Progenitor cell of endocrine pancreas (in vitro differentiated cells): ENCODE data around the gene IFI27L1. TPM values are rescaled to one million over a fixed set of nuclear protein-coding genes. Genes with fewer than 3 reads are reported as not detected.

Source experiments
- DNase-seq: peaks from one replicate; pipeline ENCODE4 v3.0.0; 2021; ENCODE audit warnings: low spot score; ENCODE audit not compliant: unreplicated experiment
- H3K27ac Mint-ChIP-seq: 2 replicates; pipeline ENCODE4 v1.8.0; 2021; ENCODE audit warnings: mild to moderate bottlenecking, moderate library complexity, mixed read lengths
- H3K27me3 Mint-ChIP-seq: 2 replicates; pipeline ENCODE4 v1.8.0; 2021; ENCODE audit warnings: mixed read lengths
- H3K36me3 Mint-ChIP-seq: 2 replicates; pipeline ENCODE4 v1.8.0; 2022; ENCODE audit warnings: mixed read lengths; ENCODE audit not compliant: insufficient read depth
- H3K4me1 Mint-ChIP-seq: 2 replicates; pipeline ENCODE4 v1.8.0; 2021; ENCODE audit warnings: low read depth, mixed read lengths
- H3K4me3 Mint-ChIP-seq: 2 replicates; pipeline ENCODE4 v1.8.0; 2021; ENCODE audit warnings: low read depth, mild to moderate bottlenecking, moderate library complexity, mixed read lengths
- H3K9me3 Mint-ChIP-seq: 2 replicates; pipeline ENCODE4 v1.8.0; 2021; ENCODE audit warnings: low read depth, mixed read lengths
- CTCF ChIP-seq: fragments of 200-600 bp; sonication (generic); IDR thresholded peaks from one replicate; pipeline ENCODE4 v1.5.0; 2021; ENCODE audit warnings: antibody characterized with exemption, mild to moderate bottlenecking; ENCODE audit not compliant: unreplicated experiment
- total RNA-seq: library from RNA; stranded (reverse); gene quantifications from 2 replicates; pipeline ENCODE4 v1.2.1, GENCODE V29; 2021

IFI27L1 gene
- total RNA-seq, 1 donor from 2014 or later = 28.9 TPM

DNA sequence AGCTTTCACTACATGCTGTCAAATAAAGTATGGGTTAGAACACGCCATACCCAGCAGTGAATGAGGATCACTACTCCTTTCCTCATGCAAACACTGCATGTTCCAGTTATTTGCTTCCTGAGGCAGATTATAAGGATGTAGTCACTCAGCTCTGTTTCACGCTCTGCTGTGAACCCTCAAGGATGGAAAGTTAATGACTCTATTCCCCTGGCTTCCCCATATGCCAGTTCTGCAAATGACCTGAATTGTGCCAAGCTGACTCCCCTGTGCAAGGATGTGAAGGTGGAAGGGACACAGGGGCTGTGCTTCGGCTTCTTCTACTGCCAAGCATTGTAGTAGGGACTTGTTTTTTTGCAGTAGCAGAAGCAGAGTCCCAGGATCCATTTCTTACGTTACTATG, 6.8 kb downstream of the IFI27L1 start:
- Mint-ChIP-seq H3K36me3 (peaks cover 2% of the 10 kb centered on the region), H3K4me1 (peaks cover 7% of the 10 kb centered on the region), H3K9me3 (no peaks in the 10 kb centered on the region), H3K4me3 (no peak overlapping the region), H3K27me3 (no peaks in the 10 kb centered on the region), H3K27ac (no peak overlapping the region)
- DNase-seq = no peak
- TF ChIP-seq CTCF = no peak

DNA sequence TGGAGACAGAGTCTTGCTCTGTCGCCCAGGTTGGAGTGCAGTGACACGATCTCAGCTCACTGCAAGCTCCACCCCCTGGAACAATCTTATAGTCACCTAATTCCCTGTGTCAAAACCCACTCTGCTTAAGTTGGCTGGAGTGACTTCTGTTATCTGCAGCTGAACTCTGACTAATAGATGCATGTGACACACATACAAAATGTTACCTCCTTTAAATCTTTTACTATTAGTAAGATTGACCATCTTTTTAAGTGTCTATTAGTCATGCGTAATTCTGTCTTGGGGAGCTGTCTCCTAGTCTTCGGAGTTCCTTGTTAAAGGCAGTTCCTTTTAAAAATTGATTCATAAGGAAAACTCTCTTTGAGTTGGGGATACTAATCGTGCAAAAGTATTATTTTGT, 7.4 kb downstream of the IFI27L1 start:
- no peak for DNase-seq
- Mint-ChIP-seq H3K9me3 (no peaks in the 10 kb centered on the region), H3K4me1 (peaks cover 5% of the 10 kb centered on the region), H3K4me3 (no peak overlapping the region), H3K27ac (no peak overlapping the region), H3K27me3 (no peaks in the 10 kb centered on the region), H3K36me3 (peaks cover 2% of the 10 kb centered on the region)
- no peak for TF ChIP-seq CTCF

GRCh38 chr14:94089479-94089878, 8.4 kb downstream of the IFI27L1 start:
- Mint-ChIP-seq H3K27me3 (no peaks in the 10 kb centered on the region), H3K36me3 (peaks cover 2% of the 10 kb centered on the region), H3K9me3 (no peaks in the 10 kb centered on the region), H3K4me3 (no peak overlapping the region), H3K27ac (no peak overlapping the region), H3K4me1 (peaks cover 3% of the 10 kb centered on the region)
- TF ChIP-seq CTCF = no peak
- no peak for DNase-seq

DNA sequence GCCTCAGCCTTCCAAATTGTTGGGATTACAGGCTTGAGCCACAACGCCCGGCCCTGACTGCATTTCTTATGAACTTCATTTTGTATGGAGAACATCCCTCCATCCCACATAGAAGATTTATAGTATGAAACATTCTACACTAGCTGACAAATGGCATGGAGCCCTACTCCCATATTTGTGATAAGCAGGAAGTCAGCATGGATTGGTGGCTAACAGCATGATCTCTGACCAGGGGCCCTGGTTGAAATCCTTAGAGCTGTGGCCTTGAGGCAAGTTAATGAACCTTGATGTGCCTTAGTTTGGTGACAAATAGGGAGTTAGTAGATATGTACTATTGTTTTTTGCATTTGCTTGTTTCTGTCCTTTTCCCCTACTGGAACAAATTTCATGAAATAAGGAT, 12.3 kb downstream of the IFI27L1 start:
- no peak for TF ChIP-seq CTCF
- Mint-ChIP-seq H3K4me1 (no peaks in the 10 kb centered on the region), H3K27me3 (no peaks in the 10 kb centered on the region), H3K4me3 (no peak overlapping the region), H3K27ac (no peak overlapping the region), H3K9me3 (no peaks in the 10 kb centered on the region), H3K36me3 (no peaks in the 10 kb centered on the region)
- no peak for DNase-seq

DNA sequence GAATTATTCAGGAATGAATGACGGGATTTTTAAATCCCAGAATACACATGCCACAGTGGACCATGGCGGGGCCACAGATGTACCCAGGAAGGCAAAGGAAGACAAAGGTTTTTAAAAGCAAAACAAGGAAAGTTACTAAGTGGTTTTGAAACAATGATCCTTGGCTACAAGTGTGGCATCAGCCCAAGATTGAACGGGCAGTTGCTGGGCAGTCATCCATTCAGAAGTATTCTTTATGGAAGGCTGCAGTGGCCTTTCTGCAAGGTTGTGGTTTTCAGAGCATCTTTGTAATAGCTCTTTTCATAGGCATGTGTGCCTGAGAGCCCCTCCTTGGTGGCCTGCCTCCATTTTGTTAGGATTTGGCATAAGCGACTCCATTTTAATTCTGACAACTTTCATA, 16.0 kb downstream of the IFI27L1 start:
- H3K4me1 Mint-ChIP-seq = no peaks in the 10 kb centered on the region

More for the DNA sequence above, 16.0 kb downstream of the IFI27L1 start:
- DNase-seq = no peak
- H3K36me3 Mint-ChIP-seq = peaks cover 2% of the 10 kb centered on the region
- TF ChIP-seq CTCF = no peak
- H3K4me3 Mint-ChIP-seq = no peak overlapping the region
- no peak overlapping the region for H3K27ac Mint-ChIP-seq
- H3K27me3 Mint-ChIP-seq = no peaks in the 10 kb centered on the region
- no peaks in the 10 kb centered on the region for H3K9me3 Mint-ChIP-seq
